GM18870 (cell line): ENCODE data around the gene CARD16.
A peak's percentile ranks its signal among the peaks of the same experiment; 100 is the strongest.
"Not testable (repeated sequence)": the region's sequence is repeated elsewhere in the genome, so short reads cannot be mapped to it uniquely, and the experiment has no call there.

ENCODE experiments used
- ATAC-seq: cut with Tn5 transposase; IDR thresholded peaks from one replicate; pipeline ENCODE4 v1.9.1; 2021; ENCODE audit warnings: moderate library complexity; ENCODE audit not compliant: unreplicated experiment

CARD16 gene

DNA sequence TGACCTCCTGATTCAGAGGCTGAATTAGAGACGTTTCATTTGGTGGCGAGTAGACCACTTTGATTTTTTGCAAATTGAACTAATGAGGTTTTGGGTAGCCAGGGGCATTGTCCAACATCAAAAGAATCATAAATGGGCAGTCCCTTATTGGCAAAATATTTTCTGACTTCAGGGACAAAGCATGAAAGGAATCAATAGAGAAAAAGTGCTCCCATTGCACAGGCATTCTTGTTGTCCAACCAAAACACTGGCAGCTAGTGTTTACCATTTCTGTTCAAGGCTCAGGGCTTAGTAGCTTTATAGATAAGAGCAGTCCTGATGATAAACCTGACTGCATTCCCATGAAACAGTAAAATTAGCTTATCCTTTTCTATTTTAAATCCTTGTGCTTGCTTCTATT is 6.4 kb upstream of the CARD16 start:
- ATAC-seq, result no peak

GRCh38 chr11:105049481-105049880 is 4.3 kb upstream of the CARD16 start:
- no peak for ATAC-seq

GRCh38 chr11:105046898-105047579 is 1.9 kb upstream of the CARD16 start:
- no peak for ATAC-seq

DNA sequence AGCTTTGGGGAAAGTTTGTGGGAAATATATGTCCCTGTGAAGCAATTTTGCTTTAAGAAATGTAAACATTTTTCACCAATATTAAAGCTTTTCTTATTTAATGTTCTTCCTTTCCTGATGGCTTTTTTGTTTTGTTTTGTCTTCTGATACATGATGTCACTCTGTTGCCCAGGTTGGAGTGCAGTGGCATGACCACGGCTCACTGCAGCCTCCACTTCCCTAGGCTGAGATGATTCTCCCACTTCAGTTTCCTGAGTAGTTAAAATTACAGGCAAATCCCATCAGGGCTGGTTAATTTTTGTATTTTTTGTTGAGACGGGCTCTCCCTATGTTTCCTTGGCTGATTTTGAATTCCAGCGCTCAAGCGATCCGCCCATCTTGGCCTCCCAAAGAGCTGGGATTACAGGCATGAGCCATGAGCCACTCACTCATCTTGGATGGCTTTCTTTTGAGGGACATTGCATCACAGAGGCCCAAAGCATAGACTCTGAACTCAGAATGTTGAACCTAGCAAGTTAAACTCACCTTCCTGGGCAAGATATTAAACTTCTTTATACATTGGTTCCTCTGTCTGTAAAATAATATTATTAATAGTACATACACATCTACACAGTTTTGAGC is 651 bp upstream of the CARD16 start:
- ATAC-seq, result no peak

DNA sequence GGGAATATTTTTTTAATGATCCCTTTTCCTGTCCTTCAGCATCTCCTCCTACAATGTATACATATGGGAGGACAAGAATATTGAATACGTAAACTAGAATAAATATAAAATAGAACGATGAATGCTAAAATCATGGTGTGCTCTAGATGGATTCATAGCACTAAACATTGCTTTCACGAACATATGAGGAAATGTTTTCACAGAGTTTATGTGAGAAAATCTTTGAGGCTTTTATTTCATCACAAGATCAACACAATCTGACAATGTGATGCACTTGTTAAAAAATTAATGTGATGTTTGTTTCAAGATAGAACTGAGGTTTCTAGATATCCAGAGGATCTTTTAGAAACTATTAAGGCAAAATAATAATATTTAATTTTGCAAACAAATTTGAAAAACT is 3.0 kb downstream of the CARD16 start:
- ATAC-seq, result no peak

DNA sequence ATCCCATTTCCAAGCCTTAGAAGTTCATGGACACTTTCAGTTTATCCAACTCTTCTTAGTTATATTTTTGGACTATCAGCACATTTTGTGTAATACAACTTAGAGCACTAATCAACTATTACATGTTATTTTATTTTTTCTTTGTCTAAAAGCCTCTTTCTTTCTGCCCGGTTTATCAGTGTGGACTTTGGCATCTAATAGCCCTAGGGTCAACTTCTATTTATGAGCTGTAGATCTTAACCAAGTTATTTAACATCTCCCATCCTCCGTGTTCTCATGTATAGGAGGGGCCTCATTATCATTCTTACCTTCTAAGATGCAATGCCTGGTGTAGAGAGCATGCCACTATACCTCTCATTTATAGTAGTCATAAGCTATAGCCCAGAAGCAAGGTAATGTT is 4.4 kb downstream of the CARD16 start:
- ATAC-seq, result no peak

GRCh38 chr11:105034813-105035620 is 10.1 kb downstream of the CARD16 start, which contains the start of gene CASP1:
TSS of gene CASP1 (minus strand) at chr11:105035144. CDS start at chr11:105035113, 31 bp downstream.
- ATAC-seq, result peak; percentile 95

GRCh38 chr11:105034388-105034787 is 10.7 kb downstream of the CARD16 start:
- not testable (repeated sequence) for ATAC-seq

- no peak for ATAC-seq
These were observed 11.4 kb downstream of the CARD16 start for GRCh38 chr11:105033781-105034180.

GRCh38 chr11:105033343-105033742 is 11.8 kb downstream of the CARD16 start:
- no peak for ATAC-seq

DNA sequence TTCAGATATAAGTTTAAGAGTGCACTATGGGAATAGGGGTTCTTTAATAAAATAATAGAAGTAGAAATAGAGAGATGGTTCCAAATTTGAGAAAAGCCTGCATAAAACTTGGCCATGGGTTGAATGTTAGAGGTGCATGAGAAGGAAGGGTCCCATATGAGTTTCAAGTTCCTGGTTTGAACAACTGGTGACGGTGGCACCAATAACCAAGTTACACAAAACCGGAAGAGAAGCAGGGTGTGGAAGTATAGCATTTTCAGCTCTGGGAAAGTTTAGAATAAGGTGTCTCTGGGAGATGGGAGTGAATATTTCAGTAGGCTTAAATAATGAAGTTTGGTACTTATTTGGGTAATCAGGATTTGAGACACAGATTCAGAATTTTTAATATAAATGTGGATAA is 12.6 kb downstream of the CARD16 start:
- ATAC-seq, result no peak

- ATAC-seq, result peak; percentile 53
These were observed 17.5 kb downstream of the CARD16 start for GRCh38 chr11:105027678-105028077.

- ATAC-seq, result no peak
These were observed 20.7 kb downstream of the CARD16 start for GRCh38 chr11:105024394-105024793.

- ATAC-seq, result no peak
These were observed 22.1 kb downstream of the CARD16 start, which contains the start of gene CASP5 for GRCh38 chr11:105023003-105023402. TSS of gene CASP5 (minus strand) at chr11:105023168. CDS start at chr11:105023136, 32 bp downstream.

GRCh38 chr11:105022527-105022926 is 22.6 kb downstream of the CARD16 start:
- no peak for ATAC-seq

- ATAC-seq, result no peak
These were observed 37.7 kb downstream of the CARD16 start for GRCh38 chr11:105007463-105007862.

DNA sequence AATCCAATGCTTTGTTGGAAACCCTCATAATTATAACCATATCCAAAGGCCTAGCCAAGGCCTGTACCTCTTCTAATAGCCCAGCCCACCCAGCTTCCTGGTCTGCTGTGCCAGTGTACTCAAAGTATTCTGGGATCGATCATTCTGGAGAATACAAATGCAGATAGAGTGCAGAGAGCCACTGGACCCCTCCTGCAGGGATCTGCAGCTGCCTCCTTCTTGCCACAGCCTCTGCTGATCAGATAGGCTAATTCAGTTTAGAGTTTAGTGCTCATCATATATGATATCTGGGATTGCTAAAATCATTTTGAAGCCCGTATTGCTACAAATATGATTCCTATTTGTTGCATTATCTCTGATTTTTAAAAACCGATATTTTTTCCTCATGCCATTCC is 39.7 kb downstream of the CARD16 start:
- no peak for ATAC-seq

- no peak for ATAC-seq
These were observed 41.1 kb downstream of the CARD16 start for GRCh38 chr11:105004021-105004420.

DNA sequence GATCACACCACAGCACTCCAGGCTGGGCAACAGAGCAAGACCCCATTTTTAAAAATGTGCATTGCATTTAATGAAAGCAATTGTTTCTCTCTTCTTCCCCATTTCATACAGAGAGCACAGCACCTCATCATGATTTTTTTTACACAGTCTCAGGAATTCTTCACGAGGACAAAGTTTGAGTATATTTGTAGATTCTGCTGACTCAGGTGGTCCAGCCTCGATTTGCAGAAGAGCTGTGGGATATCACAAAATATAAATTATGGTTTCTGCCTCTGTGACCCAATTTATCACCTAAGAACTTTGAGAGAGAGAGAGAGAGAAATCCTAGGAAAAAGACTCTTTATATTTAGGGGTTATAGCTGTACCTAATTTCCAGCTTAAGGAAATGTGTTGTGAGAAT is 42.0 kb downstream of the CARD16 start:
- no peak for ATAC-seq

GRCh38 chr11:105000797-105001196 is 44.3 kb downstream of the CARD16 start:
- ATAC-seq, result peak; percentile 88

GRCh38 chr11:105000167-105000566 is 45.0 kb downstream of the CARD16 start:
- ATAC-seq, result no peak

DNA sequence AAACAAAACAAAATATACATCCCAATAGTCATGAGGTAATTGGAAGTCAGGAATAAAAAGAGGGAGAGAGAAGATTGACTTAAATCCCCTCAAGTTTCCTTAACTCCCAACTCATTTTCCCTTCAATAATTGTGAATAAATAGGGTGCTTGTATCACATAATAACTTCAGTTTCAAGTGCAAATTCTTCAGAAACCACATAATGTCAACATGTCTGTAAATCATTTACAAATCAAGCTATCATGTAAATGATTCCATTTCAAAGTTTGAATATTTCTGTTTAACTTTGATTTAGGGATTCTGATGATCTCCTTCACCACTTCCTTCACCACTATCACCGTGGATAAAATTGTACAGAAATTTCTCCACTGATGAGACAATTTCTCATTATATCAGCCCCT is 45.4 kb downstream of the CARD16 start:
- ATAC-seq, result no peak
